ENCODE results near the gene IFNG-AS1. TPM values are rescaled to one million over a fixed set of nuclear protein-coding genes. Genes with fewer than 3 reads are reported as not detected.

The IFNG-AS1 gene
- total and polyA plus RNA-seq, 3 donors from 2014 or later, result 0.25 TPM; not detected in 2

DNA sequence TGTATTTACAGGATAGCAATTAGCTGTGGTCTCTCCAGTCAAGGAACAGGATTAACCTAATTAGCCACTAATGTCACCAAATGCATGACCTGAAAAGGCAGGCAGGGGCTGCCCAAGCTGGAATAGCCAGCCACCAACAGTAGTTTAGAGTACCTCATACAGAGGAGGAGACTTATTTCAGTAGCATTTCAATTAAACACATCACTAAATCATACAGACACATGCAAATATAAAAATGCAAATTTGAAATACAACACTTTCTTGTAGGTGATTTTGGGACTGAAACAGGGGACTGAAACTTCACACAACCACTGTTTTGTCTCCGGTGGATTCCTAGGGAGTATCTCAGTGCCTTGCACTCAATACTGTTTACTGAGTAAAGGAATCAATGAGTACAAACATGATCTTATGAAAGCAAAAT is 636 bp upstream of the IFNG-AS1 start:
- intact Hi-C loops (cut with DNase I; ENCODE audit: low total_unique reads), result no loop called here
- no peak overlapping the region for H3K4me3 ChIP-seq
- H3K36me3 ChIP-seq (ENCODE audit: low read depth, missing control alignments), result no peaks in the 10 kb centered on the region
- no peak overlapping the region for H3K27ac ChIP-seq
- no peak for DNase-seq
- TF ChIP-seq CTCF (IDR thresholded peaks at IDR 0.05) (no peak), POLR2A (IDR thresholded peaks at IDR 0.05) (no peak)
- peaks cover 8% of the 10 kb centered on the region for H3K4me1 ChIP-seq
- H3K9me3 ChIP-seq, result no peaks in the 10 kb centered on the region
- WGBS, 2 donors, result 93 to 94% methylated on average over 1 of the region's 1 CpG
- no peaks in the 10 kb centered on the region for H3K27me3 ChIP-seq

DNA sequence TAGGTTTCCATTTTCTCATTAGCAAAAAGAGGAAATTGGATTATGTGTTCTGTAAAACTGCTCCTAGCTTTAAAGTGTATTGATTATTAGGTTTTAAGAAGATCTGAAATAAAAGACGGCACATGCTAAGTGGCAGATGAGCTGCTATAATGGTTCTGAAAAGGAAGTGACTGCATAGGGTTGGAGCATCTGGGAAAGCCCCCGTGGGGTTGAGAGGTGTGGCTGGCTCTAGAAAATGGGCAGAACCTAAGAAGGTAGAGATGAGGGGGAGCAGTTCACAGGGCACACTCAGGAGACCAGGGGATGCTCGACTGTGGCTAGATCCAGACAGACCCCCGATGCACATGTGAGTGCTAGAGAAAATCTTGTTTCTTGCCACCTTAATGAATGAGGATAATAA is 1.9 kb downstream of the IFNG-AS1 start:
- Histone ChIP-seq H3K9me3 (no peaks in the 10 kb centered on the region), H3K4me1 (peaks cover 8% of the 10 kb centered on the region), H3K36me3 (ENCODE audit: low read depth, missing control alignments) (no peaks in the 10 kb centered on the region), H3K27me3 (no peaks in the 10 kb centered on the region), H3K4me3 (no peak overlapping the region), H3K27ac (no peak overlapping the region)
- intact Hi-C loops (cut with DNase I; ENCODE audit: low total_unique reads), result no loop called here
- TF ChIP-seq CTCF (IDR thresholded peaks at IDR 0.05), result no peak
- no peak for TF ChIP-seq POLR2A (IDR thresholded peaks at IDR 0.05)
- 83% methylated on average over 4 of the region's 4 CpGs for WGBS, 2 donors
- no peak for DNase-seq

- WGBS, 2 donors, result 69 to 72% methylated on average over 2 of the region's 2 CpGs
Observed at GRCh38 chr12:67993143-67993542, 3.9 kb downstream of the IFNG-AS1 start.

GRCh38 chr12:67994046-67994445 is 4.8 kb downstream of the IFNG-AS1 start:
- intact Hi-C loops (cut with DNase I; ENCODE audit: low total_unique reads), result no loop called here
- no peak overlapping the region for H3K4me3 ChIP-seq
- H3K27me3 ChIP-seq, result no peaks in the 10 kb centered on the region
- 92 to 96% methylated on average over 3 of the region's 3 CpGs for WGBS, 2 donors
- no peaks in the 10 kb centered on the region for H3K36me3 ChIP-seq (ENCODE audit: low read depth, missing control alignments)
- no peak for DNase-seq
- H3K4me1 ChIP-seq, result peaks cover 8% of the 10 kb centered on the region
- H3K27ac ChIP-seq, result no peak overlapping the region
- H3K9me3 ChIP-seq, result no peaks in the 10 kb centered on the region
- TF ChIP-seq POLR2A (IDR thresholded peaks at IDR 0.05) (no peak), CTCF (IDR thresholded peaks at IDR 0.05) (no peak)

More at GRCh38 chr12:67993143-67993542, 3.9 kb downstream of the IFNG-AS1 start:
- Histone ChIP-seq H3K4me3 (no peak overlapping the region), H3K27me3 (no peaks in the 10 kb centered on the region), H3K36me3 (ENCODE audit: low read depth, missing control alignments) (no peaks in the 10 kb centered on the region), H3K4me1 (peaks cover 8% of the 10 kb centered on the region), H3K27ac (no peak overlapping the region), H3K9me3 (no peaks in the 10 kb centered on the region)
- no peak for TF ChIP-seq CTCF (IDR thresholded peaks at IDR 0.05)
- no peak for TF ChIP-seq POLR2A (IDR thresholded peaks at IDR 0.05)
- DNase-seq, result no peak
- intact Hi-C loops (cut with DNase I; ENCODE audit: low total_unique reads), result no loop called here

DNA sequence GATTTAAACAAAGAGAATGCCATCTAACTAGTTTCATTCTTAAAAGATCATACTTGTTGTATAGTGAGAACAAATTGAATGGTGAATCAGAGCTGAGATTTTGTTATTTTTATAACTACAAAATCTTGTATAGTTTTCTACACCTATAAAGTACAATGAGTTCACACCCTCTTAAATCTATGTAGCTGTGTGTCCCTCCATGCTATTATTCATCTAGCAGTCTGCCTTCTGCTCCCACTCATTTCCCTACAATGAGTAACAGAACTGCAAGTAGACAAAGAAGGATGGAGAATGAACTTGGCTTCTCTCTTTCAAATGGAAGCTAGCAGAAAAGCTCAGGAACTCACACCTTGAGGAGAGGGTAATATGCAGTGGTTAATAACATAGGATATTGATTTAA is 7.1 kb downstream of the IFNG-AS1 start:
- H3K27ac ChIP-seq, result no peak overlapping the region
- no peaks in the 10 kb centered on the region for H3K9me3 ChIP-seq
- H3K36me3 ChIP-seq (ENCODE audit: low read depth, missing control alignments), result no peaks in the 10 kb centered on the region
- intact Hi-C loops (cut with DNase I; ENCODE audit: low total_unique reads), result no loop called here
- no peaks in the 10 kb centered on the region for H3K27me3 ChIP-seq
- TF ChIP-seq CTCF (IDR thresholded peaks at IDR 0.05) (no peak), POLR2A (IDR thresholded peaks at IDR 0.05) (no peak)
- no peak for DNase-seq
- no peak overlapping the region for H3K4me3 ChIP-seq
- peaks cover 4% of the 10 kb centered on the region for H3K4me1 ChIP-seq
